ENCODE results near the gene GATA2.
A peak's percentile ranks its signal among the peaks of the same experiment; 100 is the strongest.

Gene GATA2

GRCh38 chr3:128455786-128456748 is 36.9 kb downstream of the GATA2 start:
- no peak for DNase-seq

GRCh38 chr3:128455116-128455515 is 37.9 kb downstream of the GATA2 start:
- DNase-seq = no peak

GRCh38 chr3:128454310-128454618 is 38.7 kb downstream of the GATA2 start:
- no peak for DNase-seq

- DNase-seq = no peak
Measured at GRCh38 chr3:128453501-128454309, 39.3 kb downstream of the GATA2 start.

GRCh38 chr3:128452678-128453275 is 40.2 kb downstream of the GATA2 start:
- DNase-seq = no peak

- no peak for DNase-seq
Measured at GRCh38 chr3:128452120-128452519, 40.9 kb downstream of the GATA2 start.

- DNase-seq = no peak
Measured at GRCh38 chr3:128449111-128449638, 43.8 kb downstream of the GATA2 start.

- no peak for DNase-seq
Measured at GRCh38 chr3:128448491-128448890, 44.5 kb downstream of the GATA2 start.

GRCh38 chr3:128447561-128448013 is 45.4 kb downstream of the GATA2 start:
- DNase-seq = peak; percentile 67 to 78

GRCh38 chr3:128446821-128447220 is 46.2 kb downstream of the GATA2 start:
- DNase-seq = no peak

GRCh38 chr3:128445357-128445756 is 47.6 kb downstream of the GATA2 start:
- no peak for DNase-seq

GRCh38 chr3:128443771-128444170 is 49.2 kb downstream of the GATA2 start:
- no peak for DNase-seq

- no peak for DNase-seq
Measured at GRCh38 chr3:128442949-128443348, 50.1 kb downstream of the GATA2 start.

- no peak for DNase-seq
Measured at GRCh38 chr3:128442070-128442469, 50.9 kb downstream of the GATA2 start.

- DNase-seq = no peak
Measured at GRCh38 chr3:128439226-128439625, 53.8 kb downstream of the GATA2 start.

GRCh38 chr3:128438488-128439072 is 54.4 kb downstream of the GATA2 start:
- no peak for DNase-seq

- no peak for DNase-seq
Measured at GRCh38 chr3:128436214-128436613, 56.8 kb downstream of the GATA2 start.

- no peak for DNase-seq
Measured at GRCh38 chr3:128435561-128435960, 57.4 kb downstream of the GATA2 start.

- DNase-seq = no peak
Measured at GRCh38 chr3:128435058-128435457, 57.9 kb downstream of the GATA2 start.

GRCh38 chr3:128434524-128434923 is 58.5 kb downstream of the GATA2 start:
- DNase-seq = no peak

- DNase-seq = no peak
Measured at GRCh38 chr3:128433837-128434165, 59.2 kb downstream of the GATA2 start.

GRCh38 chr3:128432971-128433836 is 59.8 kb downstream of the GATA2 start:
- no peak for DNase-seq
